Measurements from ENCODE around the gene TRIO.
"Not testable (repeated sequence)": the region's sequence is repeated elsewhere in the genome, so short reads cannot be mapped to it uniquely, and the experiment has no call there.

TRIO gene

GRCh38 chr5:14365831-14366430, 222.8 kb downstream of the TRIO start:
- DNase-seq: no peak

- no peak for DNase-seq
Measured at GRCh38 chr5:14366763-14367162, 223.6 kb downstream of the TRIO start.

- no peak for DNase-seq
Measured at GRCh38 chr5:14367364-14367763, 224.2 kb downstream of the TRIO start.

DNA sequence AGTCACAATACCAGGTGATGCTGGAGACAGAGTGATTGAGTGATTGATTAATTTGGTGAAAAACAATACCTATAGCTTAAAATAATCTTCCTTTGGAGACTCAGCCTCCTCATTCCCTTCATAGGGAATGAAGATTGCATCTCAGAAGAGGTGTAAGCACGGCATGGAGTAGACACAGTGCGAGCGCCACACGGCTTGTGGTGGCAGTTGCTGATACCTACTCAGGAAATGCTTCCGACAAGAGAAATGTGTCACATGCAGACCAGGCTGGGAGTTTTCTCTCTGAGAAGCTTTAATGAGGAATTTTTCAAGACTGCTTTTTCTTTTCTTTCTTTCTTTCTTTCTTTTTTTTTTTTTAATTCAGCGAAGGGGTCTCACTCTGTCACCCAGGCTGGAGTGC, 226.6 kb downstream of the TRIO start:
- DNase-seq: no peak

DNA sequence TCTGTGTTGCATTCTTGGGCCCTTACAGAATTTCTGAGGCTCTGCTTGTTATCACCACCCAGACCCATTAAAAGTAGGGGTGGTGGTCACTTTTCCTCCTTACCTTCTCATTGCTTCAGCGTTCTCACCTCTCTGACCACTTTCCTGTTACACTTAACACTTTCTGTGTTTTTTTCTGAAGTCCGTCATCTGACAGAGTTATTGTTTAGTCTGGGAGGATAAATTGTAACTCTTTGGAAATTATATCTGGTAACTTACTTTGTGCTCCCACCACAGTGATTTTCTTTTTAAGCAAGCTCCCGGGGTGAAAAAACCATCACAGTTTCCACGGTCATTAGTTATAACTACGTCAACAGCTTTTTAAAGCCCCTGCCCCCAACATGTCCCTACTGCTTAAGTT, 227.2 kb downstream of the TRIO start:
- no peak for DNase-seq

DNA sequence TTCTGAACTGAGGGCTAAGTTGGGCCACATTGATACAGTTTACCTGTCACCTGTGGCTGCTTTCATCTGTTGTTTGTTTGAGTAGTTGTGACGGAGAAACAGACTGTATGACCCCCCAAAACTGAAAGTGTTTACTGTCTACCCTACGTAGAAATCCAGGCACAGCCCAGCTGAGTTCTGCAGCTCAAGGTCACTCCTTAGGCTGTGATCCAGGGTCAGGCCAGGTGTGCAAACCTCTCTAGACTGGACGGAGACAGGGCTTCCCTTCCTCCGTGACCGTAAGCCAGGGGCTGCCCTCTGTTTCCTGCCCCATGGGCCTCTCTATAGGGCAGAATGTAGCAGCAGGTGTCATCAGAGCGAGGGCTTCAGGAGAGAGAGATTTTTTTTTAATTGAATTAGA, 230.5 kb downstream of the TRIO start:
- no peak for DNase-seq

- DNase-seq: no peak
Measured at GRCh38 chr5:14374100-14374499, 231.0 kb downstream of the TRIO start.

GRCh38 chr5:14376789-14377188, 233.6 kb downstream of the TRIO start:
- DNase-seq: no peak

- no peak for DNase-seq
Measured at GRCh38 chr5:14379739-14380497, 236.8 kb downstream of the TRIO start.

DNA sequence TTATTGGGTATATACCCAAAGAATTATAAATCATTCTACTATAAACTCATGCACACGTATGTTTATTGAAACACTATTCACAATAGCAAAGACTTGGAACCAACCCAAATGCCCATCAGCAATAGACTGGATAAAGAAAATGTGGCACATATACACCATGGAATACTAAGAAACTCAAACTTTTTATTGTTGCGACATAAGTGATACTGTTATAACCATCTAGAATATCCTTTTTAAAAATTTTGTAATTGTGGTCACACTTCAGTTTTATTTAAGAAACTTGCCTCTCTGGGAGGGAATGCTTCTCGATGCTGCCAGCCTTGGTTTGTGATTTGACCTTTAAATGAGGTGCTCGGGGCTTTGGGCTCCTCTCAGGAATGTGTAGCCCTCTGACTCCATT, 237.6 kb downstream of the TRIO start:
- no peak for DNase-seq

GRCh38 chr5:14382640-14383039, 239.5 kb downstream of the TRIO start:
- DNase-seq: no peak

GRCh38 chr5:14383923-14384322, 240.8 kb downstream of the TRIO start:
- DNase-seq: no peak

GRCh38 chr5:14385019-14385418, 241.9 kb downstream of the TRIO start:
- DNase-seq: no peak

GRCh38 chr5:14386884-14387624, 243.9 kb downstream of the TRIO start:
- DNase-seq: no peak

DNA sequence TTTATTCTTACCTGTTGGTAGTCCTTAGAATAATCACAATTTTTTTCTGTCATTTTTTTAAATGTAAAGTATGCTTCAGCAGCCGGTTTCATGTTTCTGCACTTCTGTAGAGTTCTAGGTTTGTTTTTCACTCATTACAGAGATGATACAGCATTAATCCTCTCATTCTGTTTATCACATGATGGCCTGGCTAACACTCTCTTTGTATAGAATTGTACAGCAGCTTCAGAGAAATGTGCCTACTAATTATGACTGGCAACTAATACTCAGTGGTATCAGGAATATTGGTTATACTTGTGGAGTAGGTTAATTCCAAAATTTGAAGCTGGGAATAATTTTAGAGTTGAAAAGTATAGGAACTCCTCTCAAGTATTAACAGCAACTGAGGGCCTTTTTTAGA, 245.6 kb downstream of the TRIO start:
- no peak for DNase-seq

- not testable (repeated sequence) for DNase-seq
Measured at GRCh38 chr5:14392552-14392951, 249.4 kb downstream of the TRIO start.

- DNase-seq: no peak
Measured at GRCh38 chr5:14394365-14394764, 251.2 kb downstream of the TRIO start.

DNA sequence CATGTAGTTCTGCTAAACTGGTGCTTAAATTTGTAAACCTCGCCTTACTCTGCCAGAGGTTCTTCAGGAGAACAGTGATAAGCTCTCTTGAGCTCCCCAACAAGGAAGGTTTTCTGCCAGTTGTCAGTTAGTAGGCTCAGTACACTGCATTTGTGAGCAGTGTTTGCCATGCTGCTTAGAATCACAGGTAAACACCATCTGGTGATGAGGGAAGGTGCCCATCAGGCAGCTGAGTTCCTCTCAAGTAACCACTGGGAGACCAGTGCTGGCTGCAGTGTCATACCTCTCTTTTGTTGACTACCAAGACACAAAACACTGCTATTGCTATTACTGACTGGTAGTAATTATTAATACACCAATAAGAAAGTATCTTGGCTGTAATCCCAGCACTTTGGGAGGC, 252.3 kb downstream of the TRIO start:
- DNase-seq: no peak

DNA sequence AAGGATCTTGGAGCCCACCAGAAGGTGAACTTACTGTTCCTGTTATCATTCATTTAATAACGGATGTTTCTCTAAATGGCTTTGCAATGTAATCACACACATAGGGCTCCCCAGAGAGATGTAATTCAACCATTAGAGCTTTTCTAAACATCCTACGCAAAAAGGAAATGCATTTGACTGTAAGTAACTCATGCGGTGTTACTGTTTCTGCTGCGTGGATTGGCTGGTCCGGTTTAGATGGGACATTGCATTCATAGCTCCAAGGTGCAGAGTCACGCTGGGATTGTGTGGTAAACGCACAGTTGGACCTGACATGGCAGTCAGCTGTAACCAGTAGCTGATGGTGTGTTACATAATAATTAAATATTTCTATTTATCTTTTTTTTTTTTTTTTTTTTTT, 252.9 kb downstream of the TRIO start:
- DNase-seq: no peak

GRCh38 chr5:14396737-14397136, 253.6 kb downstream of the TRIO start:
- no peak for DNase-seq

GRCh38 chr5:14397717-14398116, 254.6 kb downstream of the TRIO start:
- DNase-seq: no peak

GRCh38 chr5:14399054-14399692, 256.0 kb downstream of the TRIO start:
- peak; percentile 42 for DNase-seq

DNA sequence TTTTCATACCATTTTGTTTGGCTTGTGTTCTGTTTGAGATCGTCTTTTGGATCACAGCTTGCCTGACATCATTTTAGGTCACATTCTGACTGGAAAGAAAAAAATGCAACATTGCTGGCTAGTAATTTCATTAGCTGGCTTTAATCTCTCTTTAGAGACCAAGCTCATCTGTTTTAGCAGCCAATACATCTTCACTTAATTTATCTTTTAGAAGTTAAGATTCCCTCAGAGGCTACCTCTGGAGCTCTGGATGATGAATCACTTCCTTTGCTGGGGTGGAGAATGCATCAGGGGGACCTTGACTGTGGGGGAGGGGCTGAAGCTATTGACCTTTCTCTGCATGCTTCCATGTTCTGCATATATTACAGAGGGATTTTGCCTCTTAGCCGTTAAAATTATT, 256.9 kb downstream of the TRIO start:
- DNase-seq: no peak

DNA sequence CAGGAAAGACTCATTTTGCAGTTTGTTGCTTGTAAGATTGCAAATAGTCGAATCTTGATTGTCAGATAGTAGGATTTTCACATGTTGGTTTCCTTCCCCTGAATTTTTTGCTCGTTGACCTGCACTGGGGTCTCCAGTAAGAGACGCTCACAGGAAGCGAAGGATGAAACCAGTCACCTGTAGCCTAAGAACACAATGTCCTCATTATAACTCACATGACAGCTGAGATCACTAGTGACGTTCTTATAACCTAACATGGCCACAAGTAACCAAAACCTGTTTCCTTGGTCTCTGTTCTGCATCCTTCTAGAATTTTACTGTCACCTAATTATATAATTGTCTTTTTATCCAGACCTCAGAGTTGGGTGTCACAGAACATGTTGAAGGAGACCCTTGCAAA, 257.5 kb downstream of the TRIO start:
- DNase-seq: no peak
